K562 (cell line): Measurements from ENCODE around the gene MRPL19. TPM values are rescaled to one million over a fixed set of nuclear protein-coding genes. Genes with fewer than 3 reads are reported as not detected.

Experiments used
- ATAC-seq: fragments of 200-7000 bp; cut with Tn5 transposase; 3 replicates; pipeline ENCODE4 v1.9.1; 2020; ENCODE audit warnings: moderate library complexity
- BruUV-seq: library from RNA; stranded (reverse); fragments of 400-500 nt; replicated peaks from 2 replicates; lab custom pipeline; 2021; lab: Mats Ljungman, UMichigan
- CTCF ChIA-PET: fragments of 300-600 bp; formaldehyde crosslinking; extraction: SDS; loops from one replicate; lab custom pipeline; 2021; ENCODE audit warnings: low intra/inter-chr PET ratio; lab: Yijun Ruan, JAX
- POLR2A ChIA-PET: fragments of 300-600, 350-650 bp; sonication (Branson Sonifier 250); formaldehyde crosslinking; extraction: SDS; loops from one replicate; lab custom pipeline; 2021; ENCODE audit warnings: antibody characterized with exemption, inconsistent platforms; lab: Yijun Ruan, JAX
- DNase-seq, 4 experiments: peaks; one replicate each; pipeline versions ENCODE4 v3.0.0 to v3.0.0-alpha.2; 2011 to 2018; ENCODE audit warnings: low spot score in 3 of 4, mixed read lengths in 3 of 4; ENCODE audit errors: extremely low read depth in 1 of 4
- FAIRE-seq: peaks from 2 replicates; lab custom pipeline; 2011; peaks lifted over from hg19 to GRCh38; lab: Jason Lieb, UNC
- H2AFZ ChIP-seq: 2 replicates; pipeline ENCODE4 v1.6.0; 2011; ENCODE audit warnings: low read depth, low read length, control low read depth, inconsistent platforms
- H3K27ac ChIP-seq: fragments of 200-600 bp; 3 replicates; pipeline ENCODE4 v1.8.0; 2011; ENCODE audit warnings: low read depth, mild to moderate bottlenecking, control low read depth, inconsistent platforms, low read length, moderate library complexity, mixed read lengths; ENCODE audit errors: extremely low read depth
- H3K27me3 ChIP-seq, 2 experiments: fragments of 300-600 bp in 1 of 2; 2 replicates in 1 of 2; 3 replicates in 1 of 2; pipeline versions ENCODE4 v1.6.0 to v1.8.0; 2011; ENCODE audit warnings: inconsistent platforms in 2 of 2, low read length in 2 of 2, mild to moderate bottlenecking in 1 of 2, mixed read lengths in 1 of 2, moderate library complexity in 1 of 2; ENCODE audit not compliant: control insufficient read depth in 2 of 2, insufficient read depth in 2 of 2
- H3K36me3 ChIP-seq: fragments of 300-600 bp; 3 replicates; pipeline ENCODE4 v1.8.0; 2011; ENCODE audit warnings: mild to moderate bottlenecking, low read length, inconsistent platforms; ENCODE audit not compliant: control insufficient read depth, insufficient read depth
- H3K4me1 ChIP-seq, 2 experiments: fragments of 200-600 bp in 1 of 2; replicated peaks in 1 of 2; 2 replicates in 1 of 2; 3 replicates in 1 of 2; pipeline versions ENCODE4 v1.5.1 to v1.8.0; 2011; ENCODE audit warnings: inconsistent platforms in 2 of 2, low read length in 2 of 2, mild to moderate bottlenecking in 1 of 2, mixed read lengths in 1 of 2, moderate library complexity in 1 of 2; ENCODE audit not compliant: control insufficient read depth in 2 of 2, insufficient read depth in 2 of 2
- H3K4me2 ChIP-seq: 2 replicates; pipeline ENCODE4 v1.6.1; 2011; ENCODE audit warnings: low read length, control low read depth, inconsistent platforms, mixed read lengths; ENCODE audit not compliant: insufficient read depth
- H3K4me3 ChIP-seq: fragments of 200-600 bp; sonication (generic), shearing (Covaris generic); 2 replicates; pipeline ENCODE4 v1.5.1; 2016; ENCODE audit warnings: control low read depth, inconsistent platforms
- H3K79me2 ChIP-seq: fragments of 200-600 bp; 3 replicates; pipeline ENCODE4 v1.8.0; 2011; ENCODE audit warnings: low read length, inconsistent platforms; ENCODE audit not compliant: control insufficient read depth, insufficient read depth
- H3K9ac ChIP-seq, 2 experiments: 2 replicates each; pipeline versions ENCODE4 v1.6.0 to v1.6.1; 2011; ENCODE audit warnings: low read depth in 2 of 2, low read length in 2 of 2, control low read depth in 1 of 2, inconsistent platforms in 1 of 2, mild to moderate bottlenecking in 1 of 2, mixed read lengths in 1 of 2; ENCODE audit not compliant: insufficient read depth in 1 of 2
- H3K9me1 ChIP-seq: one replicate; pipeline ENCODE4 v1.6.0; 2011; ENCODE audit warnings: inconsistent platforms, mild to moderate bottlenecking, low read length, moderate library complexity; ENCODE audit not compliant: control insufficient read depth, insufficient read depth
- H3K9me3 ChIP-seq: replicated peaks from 2 replicates; pipeline ENCODE4 v1.5.1; 2011; ENCODE audit warnings: low read depth, low read length, inconsistent platforms; ENCODE audit not compliant: control insufficient read depth, insufficient read depth
- H4K20me1 ChIP-seq: replicated peaks from 2 replicates; pipeline ENCODE4 v1.6.1; 2011; ENCODE audit warnings: low read length, inconsistent platforms, mixed read lengths; ENCODE audit not compliant: control insufficient read depth, insufficient read depth
- TSC22D4 ChIP-seq: fragments of 450-650 bp; IDR thresholded peaks from 2 replicates; pipeline ENCODE4 v1.6.1; 2016; ENCODE audit warnings: missing genetic modification characterization, missing biosample characterization, control low read depth
- ZNF384 ChIP-seq: IDR thresholded peaks from 2 replicates; pipeline ENCODE4 v1.6.1; 2012; ENCODE audit warnings: low read depth, low read length, improper control_type of control experiment
- ZNF589 ChIP-seq: fragments of 200-800 bp; sonication (Bioruptor generic); IDR thresholded peaks from 2 replicates; pipeline ENCODE4 v1.6.1; 2016; ENCODE audit warnings: low read depth, missing genetic modification characterization, missing compliant biosample characterization
- WGBS: fragments of 100-300 bp; shearing (Covaris generic); methylation state at CpG from one replicate; pipeline ENCODE4 v1.1.6; 2016; ENCODE audit warnings: low coverage, mixed read lengths; ENCODE audit not compliant: insufficient coverage; ENCODE audit errors: missing lambda C conversion rate; 5-methylcytosine and 5-hydroxymethylcytosine counted together
- in situ Hi-C: fragments of 300-500 bp; cut with MboI; formaldehyde crosslinking; loops from 4 replicates; pipeline ENCODE4 v1.15.0; 2018; ENCODE audit warnings: inconsistent platforms, mixed read lengths
- intact Hi-C: fragments of 100-400 bp; cut with micrococcal nuclease; formaldehyde crosslinking; loops from 2 replicates; pipeline ENCODE4 v1.14.2; 2022
- polyA plus RNA-seq, 8 experiments: library from polyadenylated mRNA; depleted of rRNA in 4 of 8; stranded (reverse) in 5 of 8; unstranded in 3 of 8; fragments of >200 nt; fragmentation: Nextera tagmentation in 2 of 8; fragmentation: Illumina TruSeq in 1 of 8; extraction: Ambion mirVana in 2 of 8; extraction: Trizol in 1 of 8; gene quantifications; 2 replicates each; pipeline versions ENCODE4 v1.2.1 to v1.2.3, GENCODE V29; 2011 to 2014; ENCODE audit warnings: inconsistent platforms in 1 of 8, missing spikeins in 1 of 8
- total RNA-seq, 7 experiments: library from RNA; depleted of rRNA in 6 of 7; stranded (reverse); fragments of >200 nt in 6 of 7; fragmentation: Illumina TruSeq in 2 of 7; extraction: Trizol in 2 of 7; gene quantifications; 2 replicates each; pipeline versions ENCODE4 v1.2.1 to v1.2.3, GENCODE V29; 2011 to 2021; ENCODE audit warnings: low replicate concordance in 1 of 7
- TF ChIP-seq, protein P1 (sequence below), 3 experiments: IDR thresholded peaks in 2 of 3; conservative IDR thresholded peaks in 1 of 3; 2 replicates each; pipeline ENCODE4 v1.5.1; 2011 to 2012; ENCODE audit warnings: low read length in 3 of 3, mild to moderate bottlenecking in 3 of 3, control low read depth in 2 of 3, improper control_type of control experiment in 1 of 3, inconsistent platforms in 1 of 3, low read depth in 1 of 3, mixed read lengths in 1 of 3, moderate library complexity in 1 of 3; ENCODE audit not compliant: insufficient read depth in 2 of 3

MRPL19 gene
- total and polyA plus RNA-seq, 9 of the 15 experiments (the other 6 are each of a cell fraction or from before 2014, with no cell fraction given): 9.7 to 65.9 (median 56.1) TPM

DNA sequence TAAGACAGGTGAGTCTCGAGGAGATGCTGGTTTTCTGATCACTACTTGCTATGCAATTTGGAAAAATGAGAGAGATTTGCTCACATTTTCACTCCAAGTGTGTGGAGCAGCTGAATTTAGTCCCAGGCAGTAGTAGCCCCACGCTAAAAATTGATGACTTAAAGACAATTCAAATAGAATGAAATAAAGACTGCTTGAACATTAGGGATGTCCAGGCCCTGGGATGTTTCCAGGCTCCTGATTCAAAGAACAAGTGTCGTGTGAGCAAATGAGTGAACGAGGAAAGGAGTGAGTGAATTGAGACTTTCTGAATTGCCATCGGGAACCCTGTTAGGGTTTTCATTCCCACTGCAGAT, 37.3 kb upstream of the MRPL19 start:
- Histone ChIP-seq H3K9me1 (no peaks in the 10 kb centered on the region), H4K20me1 (no peaks in the 10 kb centered on the region; the same call in none of the 2 replicates), H3K4me2 (no peak overlapping the region), H3K9ac (no peak overlapping the region), H3K79me2 (no peaks in the 10 kb centered on the region), H3K27me3 (peaks cover 0 to 24% of the 10 kb centered on the region in 2 experiments; a peak in 3 of 5 replicates), H3K9me3 (no peaks in the 10 kb centered on the region), H3K4me3 (no peak overlapping the region), H3K36me3 (no peaks in the 10 kb centered on the region), H3K4me1 (peaks cover 0 to 3% of the 10 kb centered on the region in 2 experiments; a peak in 2 of 5 replicates), H2AFZ (no peak overlapping the region), H3K27ac (no peak overlapping the region)
- FAIRE-seq (no peak), ATAC-seq (no peak), DNase-seq (no peak)
- intact Hi-C loops (loop anchor here (2.0 to 10.0 kb wide), 4 partner anchors 145 to 692 kb away; no protein-coding TSS in a partner anchor), in situ Hi-C loops (loop anchor here (10.0 to 25.0 kb wide), 3 partner anchors 145 to 897 kb away; no protein-coding TSS in a partner anchor)
- 1% methylated on average over 5 of the region's 5 CpGs for WGBS
- ChIA-PET CTCF (interaction anchor here (0.6 to 2.3 kb wide), 4 partner anchors 39 to 545 kb away, joined by 3 to 11 read pairs (median 3); no protein-coding TSS in a partner anchor), POLR2A (no interaction called here)
- TF ChIP-seq ZNF589 (CRISPR knock-in tag) (no peak), TSC22D4 (tag) (no peak), ZNF384 (no peak)
- TF ChIP-seq, protein P1, sequence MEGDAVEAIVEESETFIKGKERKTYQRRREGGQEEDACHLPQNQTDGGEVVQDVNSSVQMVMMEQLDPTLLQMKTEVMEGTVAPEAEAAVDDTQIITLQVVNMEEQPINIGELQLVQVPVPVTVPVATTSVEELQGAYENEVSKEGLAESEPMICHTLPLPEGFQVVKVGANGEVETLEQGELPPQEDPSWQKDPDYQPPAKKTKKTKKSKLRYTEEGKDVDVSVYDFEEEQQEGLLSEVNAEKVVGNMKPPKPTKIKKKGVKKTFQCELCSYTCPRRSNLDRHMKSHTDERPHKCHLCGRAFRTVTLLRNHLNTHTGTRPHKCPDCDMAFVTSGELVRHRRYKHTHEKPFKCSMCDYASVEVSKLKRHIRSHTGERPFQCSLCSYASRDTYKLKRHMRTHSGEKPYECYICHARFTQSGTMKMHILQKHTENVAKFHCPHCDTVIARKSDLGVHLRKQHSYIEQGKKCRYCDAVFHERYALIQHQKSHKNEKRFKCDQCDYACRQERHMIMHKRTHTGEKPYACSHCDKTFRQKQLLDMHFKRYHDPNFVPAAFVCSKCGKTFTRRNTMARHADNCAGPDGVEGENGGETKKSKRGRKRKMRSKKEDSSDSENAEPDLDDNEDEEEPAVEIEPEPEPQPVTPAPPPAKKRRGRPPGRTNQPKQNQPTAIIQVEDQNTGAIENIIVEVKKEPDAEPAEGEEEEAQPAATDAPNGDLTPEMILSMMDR (IDR thresholded peaks at IDR 0.05 in 2 of 3, conservative IDR thresholded peaks at IDR 0.05 in 1 of 3; ENCODE audit: insufficient read depth in 2 of 3, low read depth in 1 of 3, low read length in 3 of 3): peak in 1 of 3 experiments; percentile 9; a peak in 1 of 6 replicates
- no TSS peak for BruUV-seq
